IMR-90 (cell line): ENCODE data around the gene PDE4B. TPM values are rescaled to one million over a fixed set of nuclear protein-coding genes. Genes with fewer than 3 reads are reported as not detected.

Source experiments
- ATAC-seq: fragments of 200-7000 bp; cut with Tn5 transposase; 2 replicates; pipeline ENCODE4 v1.9.1; 2020; ENCODE audit warnings: low read depth, mild to moderate bottlenecking, moderate library complexity
- BruUV-seq: library from RNA; stranded (reverse); fragments of 400-500 nt; replicated peaks from 2 replicates; lab custom pipeline; 2021; lab: Mats Ljungman, UMichigan
- CTCF ChIA-PET: fragments of 300-600 bp; formaldehyde crosslinking; extraction: SDS; loops from one replicate; lab custom pipeline; 2021; ENCODE audit warnings: antibody characterized with exemption; lab: Yijun Ruan, JAX
- POLR2A ChIA-PET: fragments of 300-600 bp; sonication (Branson Sonifier 250); formaldehyde crosslinking; loops from one replicate; lab custom pipeline; 2022; ENCODE audit warnings: antibody characterized with exemption; ENCODE audit not compliant: unreplicated experiment; lab: Charles Lee
- DNase-seq: peaks from one replicate; pipeline ENCODE4 v3.0.0; 2013
- H2AFZ ChIP-seq: replicated peaks from 2 replicates; pipeline ENCODE3; 2013; ENCODE audit warnings: low read length, mild to moderate bottlenecking; ENCODE audit not compliant: poor library complexity
- H2AK5ac ChIP-seq: 2 replicates; pipeline ENCODE4 v1.6.1; 2013; ENCODE audit warnings: low read depth, low read length, inconsistent platforms
- H2AK9ac ChIP-seq: replicated peaks from 2 replicates; pipeline ENCODE3; 2013; ENCODE audit warnings: mild to moderate bottlenecking, low read depth, low read length, moderate library complexity; ENCODE audit not compliant: poor library complexity
- H2BK120ac ChIP-seq: 2 replicates; pipeline ENCODE4 v1.6.1; 2013; ENCODE audit warnings: low read depth, low read length, inconsistent platforms
- H2BK15ac ChIP-seq: 3 replicates; pipeline ENCODE4 v1.6.1; 2013; ENCODE audit warnings: low read depth, low read length, inconsistent platforms
- H2BK20ac ChIP-seq: 2 replicates; pipeline ENCODE4 v1.6.1; 2013; ENCODE audit warnings: low read depth, mild to moderate bottlenecking, inconsistent platforms, low read length, moderate library complexity
- H2BK5ac ChIP-seq: 2 replicates; pipeline ENCODE4 v1.6.1; 2013; ENCODE audit warnings: mild to moderate bottlenecking, low read depth, low read length, inconsistent platforms; ENCODE audit not compliant: poor library complexity, severe bottlenecking
- H3K14ac ChIP-seq: replicated peaks from 2 replicates; pipeline ENCODE4 v1.6.1; 2013; ENCODE audit warnings: low read depth, low read length, inconsistent platforms
- H3K18ac ChIP-seq: 2 replicates; pipeline ENCODE4 v1.6.1; 2013; ENCODE audit warnings: low read depth, low read length, control low read depth
- H3K23ac ChIP-seq: 2 replicates; pipeline ENCODE4 v1.6.1; 2013; ENCODE audit warnings: low read depth, low read length, inconsistent platforms
- H3K27ac ChIP-seq: 2 replicates; pipeline ENCODE4 v1.5.1; 2013; ENCODE audit warnings: mild to moderate bottlenecking, control low read depth, low read length; ENCODE audit not compliant: insufficient read depth
- H3K27me3 ChIP-seq: 2 replicates; pipeline ENCODE4 v1.6.1; 2013; ENCODE audit warnings: low read length; ENCODE audit not compliant: control insufficient read depth, insufficient read depth
- H3K36me3 ChIP-seq: 2 replicates; pipeline ENCODE4 v1.6.1; 2013; ENCODE audit warnings: low read length, mixed read lengths; ENCODE audit not compliant: control insufficient read depth, insufficient read depth
- H3K4ac ChIP-seq: 2 replicates; pipeline ENCODE4 v1.6.1; 2013; ENCODE audit warnings: low read depth, low read length, inconsistent platforms
- H3K4me1 ChIP-seq: 2 replicates; pipeline ENCODE4 v1.6.1; 2013; ENCODE audit warnings: low read length, mixed read lengths; ENCODE audit not compliant: control insufficient read depth, insufficient read depth
- H3K4me2 ChIP-seq: 2 replicates; pipeline ENCODE4 v1.6.1; 2013; ENCODE audit warnings: low read depth, mild to moderate bottlenecking, control low read depth, low read length, moderate library complexity
- H3K4me3 ChIP-seq: 2 replicates; pipeline ENCODE4 v1.5.1; 2013; ENCODE audit warnings: low read depth, mild to moderate bottlenecking, control low read depth, low read length, moderate library complexity; ENCODE audit not compliant: insufficient read depth
- H3K56ac ChIP-seq: 2 replicates; pipeline ENCODE4 v1.6.1; 2013; ENCODE audit warnings: low read length, inconsistent platforms; ENCODE audit not compliant: insufficient read depth; ENCODE audit errors: extremely low read depth
- H3K79me1 ChIP-seq, 2 experiments: 2 replicates each; pipeline ENCODE4 v1.6.1; 2013; ENCODE audit warnings: low read length in 2 of 2, inconsistent platforms in 1 of 2, low read depth in 1 of 2
- H3K9ac ChIP-seq: 2 replicates; pipeline ENCODE4 v1.6.1; 2013; ENCODE audit warnings: low read depth, low read length, control low read depth
- H3K9me1 ChIP-seq: 2 replicates; pipeline ENCODE4 v1.6.1; 2013; ENCODE audit warnings: low read length, inconsistent platforms; ENCODE audit not compliant: insufficient read depth
- H3K9me3 ChIP-seq: 2 replicates; pipeline ENCODE4 v1.6.1; 2013; ENCODE audit warnings: low read length; ENCODE audit not compliant: control insufficient read depth, insufficient read depth
- H4K20me1 ChIP-seq: 2 replicates; pipeline ENCODE4 v1.6.1; 2013; ENCODE audit warnings: low read length, inconsistent platforms; ENCODE audit not compliant: insufficient read depth
- H4K5ac ChIP-seq: 2 replicates; pipeline ENCODE4 v1.6.1; 2013; ENCODE audit warnings: mild to moderate bottlenecking, low read depth, low read length, control low read depth
- H4K8ac ChIP-seq, 2 experiments: 2 replicates each; pipeline ENCODE4 v1.6.1; 2013; ENCODE audit warnings: low read depth in 2 of 2, low read length in 2 of 2, control low read depth in 1 of 2, inconsistent platforms in 1 of 2
- H4K91ac ChIP-seq: 2 replicates; pipeline ENCODE4 v1.6.1; 2013; ENCODE audit warnings: low read depth, low read length, inconsistent platforms; ENCODE audit not compliant: insufficient read depth
- BHLHE40 ChIP-seq: fragments of 150-350 bp; IDR thresholded peaks from 2 replicates; pipeline ENCODE4 v1.6.1; 2016; ENCODE audit warnings: mild to moderate bottlenecking, low read depth, low read length
- CEBPB ChIP-seq: IDR thresholded peaks from 2 replicates; pipeline ENCODE4 v1.6.1; 2012; ENCODE audit warnings: low read depth, low read length, improper control_type of control experiment
- CHD1 ChIP-seq: IDR thresholded peaks from 2 replicates; pipeline ENCODE4 v1.6.1; 2012; ENCODE audit warnings: low read depth, low read length, improper control_type of control experiment
- CTCF ChIP-seq: conservative IDR thresholded peaks from 2 replicates; pipeline ENCODE4 v1.5.1; 2012; ENCODE audit warnings: mild to moderate bottlenecking, low read depth, low read length, improper control_type of control experiment
- ELK1 ChIP-seq: fragments of 150-350 bp; IDR thresholded peaks from 2 replicates; pipeline ENCODE4 v1.6.1; 2016; ENCODE audit warnings: low read depth, mild to moderate bottlenecking, low read length, moderate library complexity, borderline replicate concordance
- FOS ChIP-seq: fragments of 150-350 bp; IDR thresholded peaks from 2 replicates; pipeline ENCODE4 v1.6.1; 2016; ENCODE audit warnings: low read depth, low read length
- MAFK ChIP-seq: IDR thresholded peaks from 2 replicates; pipeline ENCODE4 v1.6.1; 2012; ENCODE audit warnings: low read depth, low read length, improper control_type of control experiment
- MAZ ChIP-seq: IDR thresholded peaks from 2 replicates; pipeline ENCODE4 v1.6.1; 2012; ENCODE audit warnings: low read depth, mild to moderate bottlenecking, low read length, improper control_type of control experiment, moderate library complexity, borderline replicate concordance
- MXI1 ChIP-seq: IDR thresholded peaks from 2 replicates; pipeline ENCODE4 v1.6.1; 2012; ENCODE audit warnings: low read depth, mild to moderate bottlenecking, low read length, moderate library complexity, borderline replicate concordance
- NFE2L2 ChIP-seq: fragments of 150-350 bp; IDR thresholded peaks from 2 replicates; pipeline ENCODE4 v1.6.1; 2016; ENCODE audit warnings: low read depth, mild to moderate bottlenecking, low read length
- POLR2A ChIP-seq: IDR thresholded peaks from 2 replicates; pipeline ENCODE4 v1.6.1; 2012; ENCODE audit warnings: mild to moderate bottlenecking, low read depth, low read length
- RAD21 ChIP-seq: IDR thresholded peaks from 2 replicates; pipeline ENCODE4 v1.6.1; 2012; ENCODE audit warnings: low read length, improper control_type of control experiment
- RCOR1 ChIP-seq: IDR thresholded peaks from 2 replicates; pipeline ENCODE4 v1.6.1; 2012; ENCODE audit warnings: mild to moderate bottlenecking, low read length, improper control_type of control experiment; ENCODE audit not compliant: insufficient replicate concordance
- RFX5 ChIP-seq: IDR thresholded peaks from 2 replicates; pipeline ENCODE4 v1.8.0; 2012; ENCODE audit warnings: low read depth, mild to moderate bottlenecking, low read length, moderate library complexity
- SMC3 ChIP-seq: fragments of 150-350 bp; IDR thresholded peaks from 2 replicates; pipeline ENCODE4 v1.6.1; 2016; ENCODE audit warnings: low read depth, mild to moderate bottlenecking, antibody characterized with exemption, low read length, moderate library complexity
- USF2 ChIP-seq: fragments of 150-350 bp; IDR thresholded peaks from 2 replicates; pipeline ENCODE4 v1.6.1; 2017; ENCODE audit warnings: mild to moderate bottlenecking, antibody characterized with exemption, low read length, low read depth
- dilution Hi-C: fragments of 300-500 bp; cut with HindIII; formaldehyde crosslinking; loops from one replicate; pipeline ENCODE4 v1.14.3; 2018; ENCODE audit warnings: low sequenced_read_pairs; ENCODE audit not compliant: unreplicated experiment
- in situ Hi-C: fragments of 300-500 bp; cut with MboI; formaldehyde crosslinking; loops from 3 replicates; pipeline ENCODE4 v1.14.3; 2019; ENCODE audit warnings: low sequenced_read_pairs, inconsistent platforms, mixed read lengths
- intact Hi-C: fragments of 100-400 bp; cut with micrococcal nuclease; formaldehyde crosslinking; loops from 2 replicates; pipeline ENCODE4 v1.10.0; 2022
- polyA plus RNA-seq, 3 experiments: library from polyadenylated mRNA; depleted of rRNA; stranded (reverse); fragments of >200 nt; gene quantifications; 2 replicates each; pipeline ENCODE4 v1.2.3, GENCODE V29; 2012; ENCODE audit warnings: low replicate concordance in 1 of 3
- total RNA-seq: library from RNA; depleted of rRNA; stranded (reverse); fragments of >200 nt; gene quantifications from 2 replicates; pipeline ENCODE4 v1.2.3, GENCODE V29; 2012

The PDE4B gene
- total and polyA plus RNA-seq, 2 of the 4 experiments (the other 2 are of a cell fraction), result 5.8 to 21.3 TPM

- Histone ChIP-seq H3K18ac (no peak overlapping the region), H2AK5ac (no peak overlapping the region), H3K56ac (no peak overlapping the region), H3K9me3 (no peaks in the 10 kb centered on the region), H3K27ac (no peak overlapping the region), H3K4me2 (no peak overlapping the region), H3K36me3 (no peaks in the 10 kb centered on the region), H3K4ac (no peak overlapping the region), H2BK15ac (no peak overlapping the region), H4K5ac (no peak overlapping the region), H2BK120ac (no peak overlapping the region), H3K23ac (no peak overlapping the region), H2AK9ac (no peak overlapping the region), H3K27me3 (no peaks in the 10 kb centered on the region), H3K9me1 (peaks cover 3% of the 10 kb centered on the region; the same call in 1 of the 2 replicates), H4K91ac (no peak overlapping the region), H2AFZ (no peak overlapping the region), H4K8ac (no peak overlapping the region), H3K4me3 (no peak overlapping the region), H3K14ac (no peak overlapping the region), H3K79me1 (no peaks in the 10 kb centered on the region), H3K4me1 (no peaks in the 10 kb centered on the region), H2BK5ac (no peak overlapping the region), H4K20me1 (no peaks in the 10 kb centered on the region), H2BK20ac (no peak overlapping the region), H3K9ac (no peak overlapping the region)
- TF ChIP-seq CTCF (no peak), RAD21 (no peak), MAZ (no peak), CEBPB (no peak), MXI1 (no peak), ELK1 (no peak), NFE2L2 (no peak), RCOR1 (no peak), CHD1 (no peak), SMC3 (no peak), POLR2A (no peak), RFX5 (no peak), BHLHE40 (no peak), MAFK (no peak), USF2 (no peak), FOS (no peak)
- in situ Hi-C loops, result no loop called here
- no peak for ATAC-seq
- intact Hi-C loops, result no loop called here
- no TSS peak for BruUV-seq
- CTCF ChIA-PET, result interaction anchor here (1.0 kb wide), 1 partner anchor 19 kb away, joined by 3 read pairs; no protein-coding TSS in a partner anchor
- dilution Hi-C loops, result no loop called here
- POLR2A ChIA-PET, result no interaction called here
- DNase-seq, result no peak
Measured at GRCh38 chr1:65938506-65938905, 145.8 kb downstream of the PDE4B start.
